ENCODE measurements around the gene CCL5.
"Not testable (repeated sequence)": the region's sequence is repeated elsewhere in the genome, so short reads cannot be mapped to it uniquely, and the experiment has no call there.

Gene CCL5

GRCh38 chr17:35898283-35899070 is 18.3 kb upstream of the CCL5 start:
- peak; percentile 65 for DNase-seq (ENCODE audit: low read depth)

GRCh38 chr17:35897772-35898171 is 17.6 kb upstream of the CCL5 start:
- not testable (repeated sequence) for DNase-seq (ENCODE audit: low read depth)

- DNase-seq (ENCODE audit: low read depth): no peak
Measured at GRCh38 chr17:35895636-35896587, 15.8 kb upstream of the CCL5 start.

GRCh38 chr17:35894206-35894605 is 14.0 kb upstream of the CCL5 start:
- DNase-seq (ENCODE audit: low read depth): no peak

GRCh38 chr17:35893751-35894150 is 13.6 kb upstream of the CCL5 start:
- DNase-seq (ENCODE audit: low read depth): no peak

GRCh38 chr17:35892091-35893035 is 12.2 kb upstream of the CCL5 start:
- DNase-seq (ENCODE audit: low read depth): peak; percentile 69

- no peak for DNase-seq (ENCODE audit: low read depth)
Measured at GRCh38 chr17:35891269-35891668, 11.1 kb upstream of the CCL5 start.

- no peak for DNase-seq (ENCODE audit: low read depth)
Measured at GRCh38 chr17:35890774-35891155, 10.6 kb upstream of the CCL5 start.

- no peak for DNase-seq (ENCODE audit: low read depth)
Measured at GRCh38 chr17:35889818-35890773, 9.9 kb upstream of the CCL5 start.

- no peak for DNase-seq (ENCODE audit: low read depth)
Measured at GRCh38 chr17:35889241-35889640, 9.1 kb upstream of the CCL5 start.

- no peak for DNase-seq (ENCODE audit: low read depth)
Measured at GRCh38 chr17:35878361-35878760, 1.8 kb downstream of the CCL5 start.

- no peak for DNase-seq (ENCODE audit: low read depth)
Measured at GRCh38 chr17:35877345-35878029, 2.7 kb downstream of the CCL5 start.

GRCh38 chr17:35876534-35876933 is 3.6 kb downstream of the CCL5 start:
- DNase-seq (ENCODE audit: low read depth): no peak

- DNase-seq (ENCODE audit: low read depth): no peak
Measured at GRCh38 chr17:35875800-35876139, 4.4 kb downstream of the CCL5 start.

- DNase-seq (ENCODE audit: low read depth): no peak
Measured at GRCh38 chr17:35875072-35875799, 4.9 kb downstream of the CCL5 start.

- DNase-seq (ENCODE audit: low read depth): no peak
Measured at GRCh38 chr17:35872196-35872980, 7.8 kb downstream of the CCL5 start.

GRCh38 chr17:35870906-35871819 is 9.0 kb downstream of the CCL5 start:
- DNase-seq (ENCODE audit: low read depth): no peak

GRCh38 chr17:35868737-35869136 is 11.4 kb downstream of the CCL5 start, which contains the start of gene HEATR9:
Gene HEATR9, minus strand, starts transcription at chr17:35868891. Its CDS starts 149 bp downstream, at chr17:35868742.
- no peak for DNase-seq (ENCODE audit: low read depth)
